Neural crest cell (in vitro differentiated cells): ENCODE data around the gene MYL6B. TPM values are rescaled to one million over a fixed set of nuclear protein-coding genes. Genes with fewer than 3 reads are reported as not detected.

Experiments
- DNase-seq: peaks from one replicate; pipeline ENCODE4 v3.0.0; 2021; ENCODE audit warnings: low read depth, mixed read lengths, low spot score
- H3K27ac Mint-ChIP-seq: one replicate; pipeline ENCODE4 v1.8.0; 2021; ENCODE audit warnings: mild to moderate bottlenecking, mixed read lengths; ENCODE audit not compliant: unreplicated experiment
- H3K27me3 Mint-ChIP-seq: 2 replicates; pipeline ENCODE4 v1.8.0; 2021; ENCODE audit warnings: low read depth, mild to moderate bottlenecking, mixed read lengths
- H3K36me3 Mint-ChIP-seq: 2 replicates; pipeline ENCODE4 v1.8.0; 2021; ENCODE audit warnings: low read depth, mild to moderate bottlenecking, mixed read lengths
- H3K4me1 Mint-ChIP-seq: 2 replicates; pipeline ENCODE4 v1.8.0; 2021; ENCODE audit warnings: mixed read lengths
- H3K4me3 Mint-ChIP-seq: one replicate; pipeline ENCODE4 v1.8.0; 2021; ENCODE audit warnings: mild to moderate bottlenecking, mixed read lengths
- H3K9me3 Mint-ChIP-seq: 2 replicates; pipeline ENCODE4 v1.8.0; 2021; ENCODE audit warnings: mixed read lengths
- total RNA-seq: library from RNA; stranded (reverse); gene quantifications from 2 replicates; pipeline ENCODE4 v1.2.1, GENCODE V29; 2021
- TF ChIP-seq, protein P1 (sequence below): fragments of 200-600 bp; sonication (generic); conservative IDR thresholded peaks from 2 replicates; pipeline ENCODE4 v1.5.0; 2021; ENCODE audit warnings: antibody characterized with exemption, mild to moderate bottlenecking

The MYL6B gene
- total RNA-seq, 1 donor from 2014 or later: 178 TPM

DNA sequence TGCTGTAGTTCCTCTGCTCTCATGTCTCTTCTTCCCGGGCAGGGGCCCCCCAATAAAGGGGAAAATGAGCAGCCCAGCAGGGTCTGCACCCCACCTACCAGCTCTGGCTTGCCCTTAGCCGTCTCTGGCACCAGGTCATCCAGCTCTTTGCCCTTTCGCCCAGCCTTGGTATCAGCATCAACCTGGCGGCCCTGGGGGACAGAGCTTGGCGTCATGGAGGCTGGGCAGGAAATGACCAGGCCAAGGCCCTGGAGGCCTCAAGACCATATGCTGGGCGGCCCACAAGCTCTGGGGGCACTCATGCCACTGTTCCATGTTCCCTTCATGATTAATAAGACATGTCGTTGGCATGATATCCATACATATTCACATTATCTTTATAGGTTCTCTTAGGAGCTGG lies 20.5 kb downstream of the MYL6B start:
- Mint-ChIP-seq H3K4me3 (no peak overlapping the region), H3K36me3 (peaks cover 39% of the 10 kb centered on the region), H3K27ac (no peak overlapping the region), H3K27me3 (no peaks in the 10 kb centered on the region), H3K4me1 (no peaks in the 10 kb centered on the region), H3K9me3 (no peaks in the 10 kb centered on the region)
- no peak for DNase-seq
- TF ChIP-seq, protein P1, sequence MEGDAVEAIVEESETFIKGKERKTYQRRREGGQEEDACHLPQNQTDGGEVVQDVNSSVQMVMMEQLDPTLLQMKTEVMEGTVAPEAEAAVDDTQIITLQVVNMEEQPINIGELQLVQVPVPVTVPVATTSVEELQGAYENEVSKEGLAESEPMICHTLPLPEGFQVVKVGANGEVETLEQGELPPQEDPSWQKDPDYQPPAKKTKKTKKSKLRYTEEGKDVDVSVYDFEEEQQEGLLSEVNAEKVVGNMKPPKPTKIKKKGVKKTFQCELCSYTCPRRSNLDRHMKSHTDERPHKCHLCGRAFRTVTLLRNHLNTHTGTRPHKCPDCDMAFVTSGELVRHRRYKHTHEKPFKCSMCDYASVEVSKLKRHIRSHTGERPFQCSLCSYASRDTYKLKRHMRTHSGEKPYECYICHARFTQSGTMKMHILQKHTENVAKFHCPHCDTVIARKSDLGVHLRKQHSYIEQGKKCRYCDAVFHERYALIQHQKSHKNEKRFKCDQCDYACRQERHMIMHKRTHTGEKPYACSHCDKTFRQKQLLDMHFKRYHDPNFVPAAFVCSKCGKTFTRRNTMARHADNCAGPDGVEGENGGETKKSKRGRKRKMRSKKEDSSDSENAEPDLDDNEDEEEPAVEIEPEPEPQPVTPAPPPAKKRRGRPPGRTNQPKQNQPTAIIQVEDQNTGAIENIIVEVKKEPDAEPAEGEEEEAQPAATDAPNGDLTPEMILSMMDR: no peak

DNA sequence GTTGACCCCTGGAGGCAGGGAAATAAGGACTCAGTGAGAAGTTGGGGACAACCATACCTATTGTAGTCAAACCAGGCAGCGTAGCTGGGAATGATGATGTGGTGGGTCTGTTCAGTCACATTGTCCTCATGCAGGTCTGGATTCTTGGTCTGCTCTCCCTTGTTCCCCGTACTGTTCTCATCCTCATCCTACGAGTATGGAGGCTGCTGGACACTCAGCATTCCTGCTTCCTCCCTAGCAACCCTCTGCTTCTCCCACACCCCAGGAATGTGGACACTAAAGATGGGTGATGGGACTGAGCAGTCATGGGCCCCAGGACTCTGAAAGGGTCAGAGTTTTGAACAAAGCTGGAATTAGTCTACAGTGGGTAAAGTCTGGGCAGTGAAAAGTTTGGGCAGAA lies 26.0 kb downstream of the MYL6B start:
- no peaks in the 10 kb centered on the region for H3K27me3 Mint-ChIP-seq
- no peaks in the 10 kb centered on the region for H3K9me3 Mint-ChIP-seq
- DNase-seq: no peak
- H3K4me3 Mint-ChIP-seq: no peak overlapping the region
- TF ChIP-seq, protein P1: no peak
- peaks cover 54% of the 10 kb centered on the region for H3K36me3 Mint-ChIP-seq
- peak overlapping the region; percentile 57 for H3K27ac Mint-ChIP-seq
- no peaks in the 10 kb centered on the region for H3K4me1 Mint-ChIP-seq

DNA sequence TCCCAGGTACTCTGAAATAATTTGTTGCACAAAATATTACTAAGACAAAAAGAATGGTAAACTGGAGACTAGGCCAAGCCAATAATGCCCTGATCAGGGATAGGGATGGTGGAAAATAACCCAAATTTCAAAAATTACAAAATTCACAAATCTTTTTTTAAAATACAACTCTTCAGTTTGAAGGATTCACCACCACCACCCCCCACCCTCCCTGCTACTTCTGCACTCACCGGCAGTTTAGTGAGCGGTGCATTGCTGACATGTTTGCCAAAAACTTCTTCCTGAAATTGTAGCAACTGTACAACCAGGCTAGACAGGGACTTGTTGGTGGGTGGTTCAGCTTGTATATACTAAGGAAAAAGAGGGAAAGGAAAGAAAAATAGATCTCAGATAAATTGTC lies 34.6 kb downstream of the MYL6B start:
- H3K4me1 Mint-ChIP-seq: peaks cover 36% of the 10 kb centered on the region
- H3K9me3 Mint-ChIP-seq: no peaks in the 10 kb centered on the region
- no peak overlapping the region for H3K27ac Mint-ChIP-seq
- peaks cover 12% of the 10 kb centered on the region for H3K27me3 Mint-ChIP-seq
- no peak for DNase-seq
- H3K4me3 Mint-ChIP-seq: peak overlapping the region; percentile 96
- H3K36me3 Mint-ChIP-seq: peaks cover 12% of the 10 kb centered on the region
- TF ChIP-seq, protein P1: no peak

DNA sequence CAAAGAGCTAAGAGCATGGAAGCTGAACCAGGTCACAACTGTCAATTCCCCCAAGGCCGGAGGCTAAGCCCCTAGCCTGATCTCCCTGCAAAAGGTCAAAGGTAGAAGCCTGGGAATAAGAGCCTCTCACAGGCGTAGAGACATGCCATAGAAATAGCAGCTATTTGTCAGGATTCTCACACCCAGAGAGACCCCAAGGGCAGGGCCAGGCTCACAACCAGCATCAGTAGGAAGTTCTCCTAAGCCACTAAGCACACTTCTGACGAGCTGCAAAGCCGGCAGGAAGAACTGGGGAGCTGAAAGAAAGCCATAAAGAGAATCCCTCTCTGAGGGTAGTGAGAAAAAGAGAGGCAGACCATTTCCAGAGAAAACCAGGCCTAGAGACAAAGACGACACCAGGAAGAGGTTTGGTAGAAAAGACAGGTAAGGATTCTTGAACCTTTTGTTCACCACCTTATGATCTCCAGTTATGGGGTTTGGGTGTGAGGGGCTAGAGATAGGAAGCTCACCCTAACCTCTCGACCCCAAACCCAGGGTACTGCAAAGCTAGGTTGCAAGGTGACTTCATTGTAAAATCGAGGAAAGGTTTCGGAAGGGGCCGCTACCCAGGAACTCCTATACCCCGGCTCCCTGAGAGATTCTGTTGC lies 35.9 kb downstream of the MYL6B start:
- peaks cover 14% of the 10 kb centered on the region for H3K36me3 Mint-ChIP-seq
- H3K4me3 Mint-ChIP-seq: peak overlapping the region; percentile 96
- H3K27me3 Mint-ChIP-seq: peaks cover 12% of the 10 kb centered on the region
- H3K4me1 Mint-ChIP-seq: peaks cover 43% of the 10 kb centered on the region
- H3K27ac Mint-ChIP-seq: peak overlapping the region; percentile 59
- H3K9me3 Mint-ChIP-seq: no peaks in the 10 kb centered on the region
- TF ChIP-seq, protein P1: no peak
- DNase-seq: no peak

DNA sequence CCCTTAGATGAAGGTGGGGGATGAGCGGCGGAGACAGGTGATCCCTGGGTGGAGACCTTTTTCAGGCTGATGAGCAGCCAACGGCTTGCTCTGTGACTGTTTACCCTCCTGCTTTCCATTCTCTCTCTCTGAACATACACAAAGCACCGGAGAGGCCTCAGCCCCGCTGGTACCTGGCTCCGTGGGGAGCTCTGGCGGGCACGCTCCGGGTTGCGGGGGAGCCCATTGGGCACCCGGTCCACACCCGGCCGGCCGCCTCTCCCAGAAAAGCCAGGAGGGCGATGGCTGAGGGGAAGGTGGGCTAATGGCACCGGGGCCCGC lies 36.4 kb downstream of the MYL6B start:
- DNase-seq: no peak
- Mint-ChIP-seq H3K27me3 (peaks cover 12% of the 10 kb centered on the region), H3K36me3 (peaks cover 17% of the 10 kb centered on the region), H3K4me3 (peak overlapping the region; percentile 96), H3K9me3 (no peaks in the 10 kb centered on the region), H3K4me1 (peaks cover 45% of the 10 kb centered on the region), H3K27ac (peak overlapping the region; percentile 59)
- TF ChIP-seq, protein P1: no peak
